ENCODE measurements around the gene SMIM5. TPM values are rescaled to one million over a fixed set of nuclear protein-coding genes. Genes with fewer than 3 reads are reported as not detected.

SMIM5 gene
- total and polyA plus RNA-seq, 2 of the 13 experiments (the other 11 are each of a cell fraction or from before 2014, with no cell fraction given), result not detected

DNA sequence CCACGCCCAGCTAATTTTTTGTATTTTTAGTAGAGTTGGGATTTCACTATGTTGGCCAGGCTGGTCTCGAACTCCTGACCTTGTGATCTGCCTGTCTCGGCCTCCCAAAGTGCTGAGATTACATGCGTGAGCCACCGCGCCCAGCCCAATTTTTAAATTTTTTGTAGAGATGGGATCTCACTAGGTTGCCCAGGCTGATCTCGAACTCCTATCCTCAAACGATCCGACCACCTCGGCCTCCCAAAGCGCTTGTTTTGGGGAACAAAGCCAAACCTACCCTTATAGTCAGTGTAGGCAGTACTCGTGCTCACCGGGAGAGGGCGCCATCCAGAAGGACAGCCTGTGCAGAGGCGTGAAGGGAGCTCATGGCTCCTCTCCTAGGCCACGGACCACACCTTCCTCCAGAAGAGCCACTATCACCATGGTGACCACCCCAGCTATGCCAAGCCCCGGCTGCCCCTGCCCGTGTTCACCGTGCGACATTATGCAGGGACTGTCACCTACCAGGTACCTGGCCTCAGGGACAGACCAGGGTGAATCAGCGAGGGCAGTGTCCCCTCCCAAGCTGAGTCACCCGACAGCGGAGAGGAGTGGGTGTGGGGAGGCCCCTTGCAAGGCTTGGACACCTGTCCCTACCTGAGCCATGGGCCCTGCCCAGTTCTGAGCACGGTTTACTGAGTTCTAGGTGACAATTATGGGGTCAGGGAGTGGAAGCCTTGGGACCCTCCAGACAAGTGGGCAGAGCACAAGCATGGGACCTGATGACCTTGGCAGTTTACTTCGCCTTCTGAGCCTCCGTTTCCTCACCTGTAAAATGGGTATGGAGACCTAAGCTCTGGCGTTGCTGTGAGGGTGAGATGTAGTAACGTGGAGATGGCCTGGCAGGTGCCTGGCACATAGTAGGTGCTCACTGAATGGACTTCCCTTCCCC is 31.9 kb upstream of the SMIM5 start (continued):
- TF ChIP-seq, protein P1, sequence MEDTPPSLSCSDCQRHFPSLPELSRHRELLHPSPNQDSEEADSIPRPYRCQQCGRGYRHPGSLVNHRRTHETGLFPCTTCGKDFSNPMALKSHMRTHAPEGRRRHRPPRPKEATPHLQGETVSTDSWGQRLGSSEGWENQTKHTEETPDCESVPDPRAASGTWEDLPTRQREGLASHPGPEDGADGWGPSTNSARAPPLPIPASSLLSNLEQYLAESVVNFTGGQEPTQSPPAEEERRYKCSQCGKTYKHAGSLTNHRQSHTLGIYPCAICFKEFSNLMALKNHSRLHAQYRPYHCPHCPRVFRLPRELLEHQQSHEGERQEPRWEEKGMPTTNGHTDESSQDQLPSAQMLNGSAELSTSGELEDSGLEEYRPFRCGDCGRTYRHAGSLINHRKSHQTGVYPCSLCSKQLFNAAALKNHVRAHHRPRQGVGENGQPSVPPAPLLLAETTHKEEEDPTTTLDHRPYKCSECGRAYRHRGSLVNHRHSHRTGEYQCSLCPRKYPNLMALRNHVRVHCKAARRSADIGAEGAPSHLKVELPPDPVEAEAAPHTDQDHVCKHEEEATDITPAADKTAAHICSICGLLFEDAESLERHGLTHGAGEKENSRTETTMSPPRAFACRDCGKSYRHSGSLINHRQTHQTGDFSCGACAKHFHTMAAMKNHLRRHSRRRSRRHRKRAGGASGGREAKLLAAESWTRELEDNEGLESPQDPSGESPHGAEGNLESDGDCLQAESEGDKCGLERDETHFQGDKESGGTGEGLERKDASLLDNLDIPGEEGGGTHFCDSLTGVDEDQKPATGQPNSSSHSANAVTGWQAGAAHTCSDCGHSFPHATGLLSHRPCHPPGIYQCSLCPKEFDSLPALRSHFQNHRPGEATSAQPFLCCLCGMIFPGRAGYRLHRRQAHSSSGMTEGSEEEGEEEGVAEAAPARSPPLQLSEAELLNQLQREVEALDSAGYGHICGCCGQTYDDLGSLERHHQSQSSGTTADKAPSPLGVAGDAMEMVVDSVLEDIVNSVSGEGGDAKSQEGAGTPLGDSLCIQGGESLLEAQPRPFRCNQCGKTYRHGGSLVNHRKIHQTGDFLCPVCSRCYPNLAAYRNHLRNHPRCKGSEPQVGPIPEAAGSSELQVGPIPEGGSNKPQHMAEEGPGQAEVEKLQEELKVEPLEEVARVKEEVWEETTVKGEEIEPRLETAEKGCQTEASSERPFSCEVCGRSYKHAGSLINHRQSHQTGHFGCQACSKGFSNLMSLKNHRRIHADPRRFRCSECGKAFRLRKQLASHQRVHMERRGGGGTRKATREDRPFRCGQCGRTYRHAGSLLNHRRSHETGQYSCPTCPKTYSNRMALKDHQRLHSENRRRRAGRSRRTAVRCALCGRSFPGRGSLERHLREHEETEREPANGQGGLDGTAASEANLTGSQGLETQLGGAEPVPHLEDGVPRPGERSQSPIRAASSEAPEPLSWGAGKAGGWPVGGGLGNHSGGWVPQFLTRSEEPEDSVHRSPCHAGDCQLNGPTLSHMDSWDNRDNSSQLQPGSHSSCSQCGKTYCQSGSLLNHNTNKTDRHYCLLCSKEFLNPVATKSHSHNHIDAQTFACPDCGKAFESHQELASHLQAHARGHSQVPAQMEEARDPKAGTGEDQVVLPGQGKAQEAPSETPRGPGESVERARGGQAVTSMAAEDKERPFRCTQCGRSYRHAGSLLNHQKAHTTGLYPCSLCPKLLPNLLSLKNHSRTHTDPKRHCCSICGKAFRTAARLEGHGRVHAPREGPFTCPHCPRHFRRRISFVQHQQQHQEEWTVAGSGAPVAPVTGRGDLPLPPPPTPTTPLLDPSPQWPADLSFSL (CRISPR knock-in tag; IDR thresholded peaks at IDR 0.05), result no peak
- TF ChIP-seq NFKB2 (CRISPR knock-in tag; IDR thresholded peaks at IDR 0.05; ENCODE audit: borderline replicate concordance), result peak; percentile 45; the same call in 1 of the 2 replicates
- TF ChIP-seq, protein P2, sequence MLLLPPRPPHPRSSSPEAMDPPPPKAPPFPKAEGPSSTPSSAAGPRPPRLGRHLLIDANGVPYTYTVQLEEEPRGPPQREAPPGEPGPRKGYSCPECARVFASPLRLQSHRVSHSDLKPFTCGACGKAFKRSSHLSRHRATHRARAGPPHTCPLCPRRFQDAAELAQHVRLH (CRISPR knock-in tag; IDR thresholded peaks at IDR 0.05; ENCODE audit: borderline replicate concordance, low read depth), result 0 out of 2 replicates have a peak, but pooled peaks have one; percentile 52
- TF ChIP-seq SSRP1 (CRISPR knock-in tag; IDR thresholded peaks at IDR 0.05), result 0 out of 2 replicates have a peak, but pooled peaks have one; percentile 55
- 0 out of 2 replicates have a peak, but pooled peaks have one; percentile 16 for TF ChIP-seq CBX5 (CRISPR knock-in tag; IDR thresholded peaks at IDR 0.05; ENCODE audit: borderline replicate concordance)
- TF ChIP-seq PLRG1 (conservative IDR thresholded peaks at IDR 0.05), result no peak
- no peak for TF ChIP-seq KMT2B (CRISPR knock-in tag; IDR thresholded peaks at IDR 0.05)
- TF ChIP-seq ZNF883 (CRISPR knock-in tag; IDR thresholded peaks at IDR 0.05; ENCODE audit: not compliant biosample characterization), result peak; percentile 75
- TF ChIP-seq KDM1A (CRISPR knock-in tag; IDR thresholded peaks at IDR 0.05), result peak; percentile 45; the same call in 1 of the 2 replicates
- no peak for TF ChIP-seq ZMYM2 (CRISPR knock-in tag; IDR thresholded peaks at IDR 0.05)
- no peak for TF ChIP-seq ZNF772 (CRISPR knock-in tag; IDR thresholded peaks at IDR 0.05)
- TF ChIP-seq MXI1 (IDR thresholded peaks at IDR 0.05; ENCODE audit: borderline replicate concordance, low read depth, low read length), result peak; percentile 72; the same call in 1 of the 3 replicates
- TF ChIP-seq ADNP (CRISPR knock-in tag; IDR thresholded peaks at IDR 0.05), result peak; percentile 42; the same call in 1 of the 2 replicates
- peak; percentile 91 for TF ChIP-seq ZNF629 (CRISPR knock-in tag; conservative IDR thresholded peaks at IDR 0.05)
- no peak for TF ChIP-seq NR2F1 (CRISPR knock-in tag; IDR thresholded peaks at IDR 0.05)
- 0 out of 2 replicates have a peak, but pooled peaks have one; percentile 39 for TF ChIP-seq HOXA7 (CRISPR knock-in tag; IDR thresholded peaks at IDR 0.05)
- TF ChIP-seq RXRA (CRISPR knock-in tag; IDR thresholded peaks at IDR 0.05), result 0 out of 2 replicates have a peak, but pooled peaks have one; percentile 15
- no peak for TF ChIP-seq MTA3 (CRISPR knock-in tag; IDR thresholded peaks at IDR 0.05)
- TF ChIP-seq ZNF441 (CRISPR knock-in tag; IDR thresholded peaks at IDR 0.05; ENCODE audit: borderline replicate concordance), result no peak
- TF ChIP-seq SOX6 (IDR thresholded peaks at IDR 0.05), result no peak
- TF ChIP-seq SOX6 (CRISPR knock-in tag; IDR thresholded peaks at IDR 0.05), result peak; percentile 32; the same call in 1 of the 2 replicates
- TF ChIP-seq ZNF790 (CRISPR knock-in tag; IDR thresholded peaks at IDR 0.05; ENCODE audit: borderline replicate concordance), result no peak
- TF ChIP-seq GATAD2A (CRISPR knock-in tag; IDR thresholded peaks at IDR 0.05), result peak; percentile 23; the same call in 1 of the 2 replicates

All from HepG2 (cell line).